ENCODE results near the gene LRP5.

The LRP5 gene

GRCh38 chr11:68365943-68366435 is 53.6 kb downstream of the LRP5 start:
- Histone ChIP-seq H3K9me3 (ENCODE audit: control insufficient read depth, low read length) (no peaks in the 10 kb centered on the region), H3K36me3 (ENCODE audit: control insufficient read depth, insufficient read depth, low read length) (no peaks in the 10 kb centered on the region), H2AFZ (no peak overlapping the region), H3K27me3 (ENCODE audit: control insufficient read depth, insufficient read depth, low read length) (no peaks in the 10 kb centered on the region), H3K4me1 (no peaks in the 10 kb centered on the region), H3K79me2 (no peaks in the 10 kb centered on the region), H3K27ac (no peak overlapping the region), H3K4me3 (ENCODE audit: low read depth, low read length) (no peak overlapping the region), H3K4me2 (ENCODE audit: low read length) (no peak overlapping the region), H3K9ac (no peak overlapping the region)
- no peak for TF ChIP-seq CTCF (IDR thresholded peaks at IDR 0.05)

GRCh38 chr11:68367252-68367651 is 54.9 kb downstream of the LRP5 start:
- Histone ChIP-seq H3K9ac (no peak overlapping the region), H3K4me1 (no peaks in the 10 kb centered on the region), H3K9me3 (ENCODE audit: control insufficient read depth, low read length) (no peaks in the 10 kb centered on the region), H2AFZ (no peak overlapping the region), H3K27ac (no peak overlapping the region), H3K36me3 (ENCODE audit: control insufficient read depth, insufficient read depth, low read length) (no peaks in the 10 kb centered on the region), H3K4me3 (ENCODE audit: low read depth, low read length) (no peak overlapping the region), H3K27me3 (ENCODE audit: control insufficient read depth, insufficient read depth, low read length) (no peaks in the 10 kb centered on the region), H3K79me2 (no peaks in the 10 kb centered on the region), H3K4me2 (ENCODE audit: low read length) (no peak overlapping the region)
- TF ChIP-seq CTCF (IDR thresholded peaks at IDR 0.05) = no peak

GRCh38 chr11:68369756-68370155 is 57.4 kb downstream of the LRP5 start:
- H3K9ac ChIP-seq = no peak overlapping the region

GRCh38 chr11:68370211-68371111 is 58.1 kb downstream of the LRP5 start:
- Histone ChIP-seq H3K4me3 (ENCODE audit: low read depth, low read length) (no peak overlapping the region), H3K27ac (peak overlapping the region; percentile 51), H3K79me2 (no peaks in the 10 kb centered on the region), H3K9me3 (ENCODE audit: control insufficient read depth, low read length) (no peaks in the 10 kb centered on the region), H3K36me3 (ENCODE audit: control insufficient read depth, insufficient read depth, low read length) (no peaks in the 10 kb centered on the region), H2AFZ (no peak overlapping the region), H3K4me2 (ENCODE audit: low read length) (no peak overlapping the region), H3K4me1 (no peaks in the 10 kb centered on the region), H3K9ac (no peak overlapping the region), H3K27me3 (ENCODE audit: control insufficient read depth, insufficient read depth, low read length) (no peaks in the 10 kb centered on the region)
- TF ChIP-seq CTCF (IDR thresholded peaks at IDR 0.05) = no peak

More at GRCh38 chr11:68369756-68370155, 57.4 kb downstream of the LRP5 start:
- no peaks in the 10 kb centered on the region for H3K36me3 ChIP-seq (ENCODE audit: control insufficient read depth, insufficient read depth, low read length)
- no peaks in the 10 kb centered on the region for H3K9me3 ChIP-seq (ENCODE audit: control insufficient read depth, low read length)
- H3K79me2 ChIP-seq = no peaks in the 10 kb centered on the region
- H3K4me1 ChIP-seq = no peaks in the 10 kb centered on the region
- no peak for TF ChIP-seq CTCF (IDR thresholded peaks at IDR 0.05)
- no peak overlapping the region for H3K4me2 ChIP-seq (ENCODE audit: low read length)
- no peak overlapping the region for H3K4me3 ChIP-seq (ENCODE audit: low read depth, low read length)
- no peaks in the 10 kb centered on the region for H3K27me3 ChIP-seq (ENCODE audit: control insufficient read depth, insufficient read depth, low read length)
- no peak overlapping the region for H3K27ac ChIP-seq
- no peak overlapping the region for H2AFZ ChIP-seq
